NCI-H1694 (cell line): ENCODE data around the gene SLIT3.

Source experiments
- DNase-seq: peaks from one replicate; lab custom pipeline; 2025; lab: John Stamatoyannopoulos, UW

SLIT3 gene

GRCh38 chr5:168697034-168697720, 603.8 kb downstream of the SLIT3 start:
- DNase-seq = no peak

- DNase-seq = no peak
Observed at GRCh38 chr5:168696611-168697010, 604.3 kb downstream of the SLIT3 start.

GRCh38 chr5:168695301-168695835, 605.6 kb downstream of the SLIT3 start:
- no peak for DNase-seq

- DNase-seq = no peak
Observed at GRCh38 chr5:168694289-168694688, 606.6 kb downstream of the SLIT3 start.

GRCh38 chr5:168693883-168694282, 607.1 kb downstream of the SLIT3 start:
- DNase-seq = no peak

- DNase-seq = no peak
Observed at GRCh38 chr5:168693297-168693696, 607.6 kb downstream of the SLIT3 start.

- no peak for DNase-seq
Observed at GRCh38 chr5:168691891-168692290, 609.0 kb downstream of the SLIT3 start.

- DNase-seq = no peak
Observed at GRCh38 chr5:168689260-168689659, 611.7 kb downstream of the SLIT3 start.

- no peak for DNase-seq
Observed at GRCh38 chr5:168686837-168687236, 614.1 kb downstream of the SLIT3 start.

- no peak for DNase-seq
Observed at GRCh38 chr5:168685566-168685965, 615.4 kb downstream of the SLIT3 start.

- no peak for DNase-seq
Observed at GRCh38 chr5:168683927-168684295, 617.0 kb downstream of the SLIT3 start.

GRCh38 chr5:168683247-168683926, 617.6 kb downstream of the SLIT3 start:
- DNase-seq = no peak

- DNase-seq = no peak
Observed at GRCh38 chr5:168681556-168682183, 619.3 kb downstream of the SLIT3 start.

GRCh38 chr5:168680395-168680794, 620.5 kb downstream of the SLIT3 start:
- DNase-seq = no peak

GRCh38 chr5:168679515-168679920, 621.4 kb downstream of the SLIT3 start:
- DNase-seq = peak; percentile 49

GRCh38 chr5:168676501-168676900, 624.4 kb downstream of the SLIT3 start:
- no peak for DNase-seq

- DNase-seq = no peak
Observed at GRCh38 chr5:168675883-168676408, 625.0 kb downstream of the SLIT3 start.

- no peak for DNase-seq
Observed at GRCh38 chr5:168674893-168675482, 626.0 kb downstream of the SLIT3 start.

- no peak for DNase-seq
Observed at GRCh38 chr5:168672888-168673287, 628.1 kb downstream of the SLIT3 start.

GRCh38 chr5:168672016-168672415, 628.9 kb downstream of the SLIT3 start:
- DNase-seq = no peak

GRCh38 chr5:168670881-168671575, 629.9 kb downstream of the SLIT3 start:
- DNase-seq = no peak
